ENCODE results near the gene PDE10A.

Gene PDE10A

GRCh38 chr6:165308926-165309731 lies 353.9 kb downstream of the PDE10A start, which contains the start of gene C6orf118:
Gene C6orf118 (minus strand): TSS chr6:165309605. CDS start chr6:165309586, 19 bp downstream.
- Histone ChIP-seq H3K4me1 (ENCODE audit: control insufficient read depth in 1 of 2, insufficient read depth in 1 of 2, low read depth in 1 of 2, low read length in 1 of 2) (no peaks in the 10 kb centered on the region), H3K27me3 (peaks cover 8% of the 10 kb centered on the region), H3K9me3 (no peaks in the 10 kb centered on the region), H3K27ac (no peak within 1 kb of the TSS), H3K36me3 (no peaks in the 10 kb centered on the region), H3K4me3 (ENCODE audit: low read depth in 1 of 2, low read length in 1 of 2) (no peak within 1 kb of the TSS)
- TF ChIP-seq CTCF (IDR thresholded peaks at IDR 0.05), result no peak

- Histone ChIP-seq H3K36me3 (no peaks in the 10 kb centered on the region), H3K27ac (no peak overlapping the region), H3K27me3 (peaks cover 8% of the 10 kb centered on the region), H3K4me3 (ENCODE audit: low read depth in 1 of 2, low read length in 1 of 2) (no peak overlapping the region), H3K4me1 (ENCODE audit: control insufficient read depth in 1 of 2, insufficient read depth in 1 of 2, low read depth in 1 of 2, low read length in 1 of 2) (no peaks in the 10 kb centered on the region), H3K9me3 (no peaks in the 10 kb centered on the region)
- no peak for TF ChIP-seq CTCF (IDR thresholded peaks at IDR 0.05)
Observed at GRCh38 chr6:165306955-165307354, 356.1 kb downstream of the PDE10A start.

GRCh38 chr6:165301372-165302246 lies 361.4 kb downstream of the PDE10A start:
- no peaks in the 10 kb centered on the region for H3K9me3 ChIP-seq
- no peaks in the 10 kb centered on the region for H3K27me3 ChIP-seq
- H3K4me1 ChIP-seq (ENCODE audit: control insufficient read depth in 1 of 2, insufficient read depth in 1 of 2, low read depth in 1 of 2, low read length in 1 of 2), result no peaks in the 10 kb centered on the region
- H3K4me3 ChIP-seq (ENCODE audit: low read depth in 1 of 2, low read length in 1 of 2), result no peak overlapping the region
- H3K36me3 ChIP-seq, result no peaks in the 10 kb centered on the region
- H3K27ac ChIP-seq, result no peak overlapping the region
- no peak for TF ChIP-seq CTCF (IDR thresholded peaks at IDR 0.05)

GRCh38 chr6:165300422-165300936 lies 362.6 kb downstream of the PDE10A start:
- Histone ChIP-seq H3K4me1 (ENCODE audit: control insufficient read depth in 1 of 2, insufficient read depth in 1 of 2, low read depth in 1 of 2, low read length in 1 of 2) (no peaks in the 10 kb centered on the region), H3K36me3 (no peaks in the 10 kb centered on the region), H3K27ac (no peak overlapping the region), H3K27me3 (no peaks in the 10 kb centered on the region), H3K9me3 (no peaks in the 10 kb centered on the region), H3K4me3 (ENCODE audit: low read depth in 1 of 2, low read length in 1 of 2) (no peak overlapping the region)
- no peak for TF ChIP-seq CTCF (IDR thresholded peaks at IDR 0.05)

- Histone ChIP-seq H3K27me3 (no peaks in the 10 kb centered on the region), H3K9me3 (no peaks in the 10 kb centered on the region), H3K4me1 (ENCODE audit: control insufficient read depth in 1 of 2, insufficient read depth in 1 of 2, low read depth in 1 of 2, low read length in 1 of 2) (no peaks in the 10 kb centered on the region), H3K27ac (no peak overlapping the region), H3K4me3 (ENCODE audit: low read depth in 1 of 2, low read length in 1 of 2) (no peak overlapping the region), H3K36me3 (no peaks in the 10 kb centered on the region)
- TF ChIP-seq CTCF (IDR thresholded peaks at IDR 0.05), result no peak
Observed at GRCh38 chr6:165298875-165299274, 364.2 kb downstream of the PDE10A start.

Data from neutrophil (primary cell).